ENCODE measurements around the gene TIA1. TPM values are rescaled to one million over a fixed set of nuclear protein-coding genes. Genes with fewer than 3 reads are reported as not detected.

TIA1 gene
- total RNA-seq, 4 donors from 2014 or later, result 132 to 229 (median 175) TPM

GRCh38 chr2:70243806-70244584, 4.4 kb downstream of the TIA1 start:
- Histone ChIP-seq H3K4me3 (no peak overlapping the region), H3K36me3 (peaks cover 0 to 18% (median 0%) of the 10 kb centered on the region in 3 donors), H3K4me1 (peaks cover 0 to 20% (median 6%) of the 10 kb centered on the region in 4 donors), H3K27ac (no peak overlapping the region), H3K27me3 (no peaks in the 10 kb centered on the region), H3K9me3 (no peaks in the 10 kb centered on the region)
- TF ChIP-seq POLR2A (IDR thresholded peaks at IDR 0.05) (no peak), CTCF (IDR thresholded peaks at IDR 0.05) (no peak)
- DNase-seq, result no peak

GRCh38 chr2:70242552-70242951, 5.9 kb downstream of the TIA1 start:
- Histone ChIP-seq H3K4me3 (no peak overlapping the region), H3K36me3 (peaks cover 0 to 28% (median 0%) of the 10 kb centered on the region in 3 donors), H3K9me3 (no peaks in the 10 kb centered on the region), H3K27me3 (no peaks in the 10 kb centered on the region), H3K4me1 (peaks cover 0 to 20% (median 6%) of the 10 kb centered on the region in 4 donors), H3K27ac (no peak overlapping the region)
- TF ChIP-seq CTCF (IDR thresholded peaks at IDR 0.05) (no peak), POLR2A (IDR thresholded peaks at IDR 0.05) (no peak)
- no peak for DNase-seq

- H3K4me1 ChIP-seq, result peaks cover 0 to 14% (median 1%) of the 10 kb centered on the region in 4 donors
- H3K9me3 ChIP-seq, result no peaks in the 10 kb centered on the region
- H3K27ac ChIP-seq, result no peak overlapping the region
- no peak for DNase-seq
- TF ChIP-seq CTCF (IDR thresholded peaks at IDR 0.05) (no peak), POLR2A (IDR thresholded peaks at IDR 0.05) (no peak)
- H3K27me3 ChIP-seq, result no peaks in the 10 kb centered on the region
- peaks cover 0 to 36% (median 0%) of the 10 kb centered on the region in 3 donors for H3K36me3 ChIP-seq
- no peak overlapping the region for H3K4me3 ChIP-seq
These were observed 7.1 kb downstream of the TIA1 start for GRCh38 chr2:70241340-70241739.

- Histone ChIP-seq H3K9me3 (no peaks in the 10 kb centered on the region), H3K4me1 (peaks cover 0 to 6% (median 0%) of the 10 kb centered on the region in 4 donors)
- TF ChIP-seq CTCF (IDR thresholded peaks at IDR 0.05), result no peak
- no peak for TF ChIP-seq POLR2A (IDR thresholded peaks at IDR 0.05)
These were observed 7.8 kb downstream of the TIA1 start for GRCh38 chr2:70240599-70240998.

GRCh38 chr2:70233926-70234325, 14.5 kb downstream of the TIA1 start:
- no peak for TF ChIP-seq POLR2A (IDR thresholded peaks at IDR 0.05)
- no peak for TF ChIP-seq CTCF (IDR thresholded peaks at IDR 0.05)
- DNase-seq, result no peak
- Histone ChIP-seq H3K4me3 (no peak overlapping the region), H3K27ac (no peak overlapping the region), H3K4me1 (no peaks in the 10 kb centered on the region), H3K9me3 (no peaks in the 10 kb centered on the region), H3K36me3 (peaks cover 0 to 84% (median 0%) of the 10 kb centered on the region in 3 donors), H3K27me3 (no peaks in the 10 kb centered on the region)

More at GRCh38 chr2:70240599-70240998, 7.8 kb downstream of the TIA1 start:
- Histone ChIP-seq H3K27me3 (no peaks in the 10 kb centered on the region), H3K36me3 (peaks cover 0 to 37% (median 0%) of the 10 kb centered on the region in 3 donors), H3K27ac (no peak overlapping the region), H3K4me3 (no peak overlapping the region)
- no peak for DNase-seq
